Suprapubic skin (tissue), 4 donors: Measurements from ENCODE around the gene GAD2. TPM values are rescaled to one million over a fixed set of nuclear protein-coding genes. Genes with fewer than 3 reads are reported as not detected.

Source experiments
- DNase-seq, 2 donors: peaks; one replicate each; pipeline ENCODE4 v3.0.0-alpha.2; 2019; ENCODE audit warnings: low spot score in 2 of 2
- H3K27ac ChIP-seq: fragments of 200-600 bp; sonication (generic); one replicate; pipeline ENCODE4 v1.5.1; 2019
- H3K27me3 ChIP-seq: fragments of 200-600 bp; sonication (generic); one replicate; pipeline ENCODE4 v1.5.1; 2019
- H3K36me3 ChIP-seq: fragments of 200-600 bp; sonication (generic); one replicate; pipeline ENCODE4 v1.5.1; 2019
- H3K4me1 ChIP-seq: fragments of 200-600 bp; sonication (generic); one replicate; pipeline ENCODE4 v1.5.1; 2019
- H3K4me3 ChIP-seq: fragments of 200-600 bp; sonication (generic); one replicate; pipeline ENCODE4 v1.5.1; 2019; ENCODE audit warnings: mild to moderate bottlenecking
- H3K9me3 ChIP-seq: fragments of 200-600 bp; sonication (generic); one replicate; pipeline ENCODE4 v1.5.1; 2019
- EP300 ChIP-seq: sonication (generic); formaldehyde crosslinking; IDR thresholded peaks from one replicate; pipeline ENCODE4 v1.6.1; 2017; ENCODE audit warnings: antibody characterized with exemption
- POLR2A ChIP-seq, 2 donors: fragments of 450-650 bp; IDR thresholded peaks; one replicate each; pipeline ENCODE4 v1.6.1; 2017; ENCODE audit warnings: antibody characterized with exemption in 2 of 2, mild to moderate bottlenecking in 2 of 2, moderate library complexity in 2 of 2
- POLR2AphosphoS5 ChIP-seq, 3 donors: sonication (generic); formaldehyde crosslinking; IDR thresholded peaks; one replicate each; pipeline ENCODE4 v1.6.1; 2017; ENCODE audit warnings: antibody characterized with exemption in 3 of 3
- WGBS: methylation state at CpG from one replicate; pipeline ENCODE4 v1.1.5; 2018; 5-methylcytosine and 5-hydroxymethylcytosine counted together
- total RNA-seq, 4 donors: library from RNA; depleted of rRNA; stranded (reverse); fragments of >200 nt; gene quantifications; one replicate each; pipeline ENCODE4 v1.1.0, GENCODE V29; 2016
- TF ChIP-seq, protein P1 (sequence below), 2 donors: fragments of 200-600 bp in 1 of 2; fragments of 450-650 bp in 1 of 2; sonication (generic) in 1 of 2; IDR thresholded peaks; one replicate each; pipeline ENCODE4 v1.5.1; 2016 to 2019; ENCODE audit warnings: antibody characterized with exemption in 2 of 2, mild to moderate bottlenecking in 1 of 2, moderate library complexity in 1 of 2

The GAD2 gene
- total RNA-seq, 4 donors from 2014 or later: not detected

DNA sequence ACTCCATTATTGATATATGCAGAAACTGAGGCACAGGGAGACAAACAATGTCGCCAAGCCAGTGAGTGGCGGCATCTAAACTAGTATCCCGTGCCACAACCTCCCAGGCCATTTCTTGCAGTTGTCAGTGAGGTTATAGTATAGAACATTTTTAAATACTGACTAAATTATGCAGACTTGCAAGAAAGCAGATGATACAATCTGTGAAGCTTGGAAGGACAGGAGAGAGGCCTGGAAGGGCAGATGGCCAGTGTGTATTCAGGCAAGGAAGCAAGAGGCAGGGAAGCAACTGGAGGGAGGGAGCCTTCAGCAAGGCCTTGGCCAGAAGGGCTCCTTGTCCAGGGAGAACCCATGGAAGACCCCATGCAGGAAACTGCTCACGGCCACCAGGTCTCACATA, 111.2 kb downstream of the GAD2 start:
- no peaks in the 10 kb centered on the region for H3K4me1 ChIP-seq
- WGBS: 89% methylated on average over 4 of the region's 4 CpGs
- no peaks in the 10 kb centered on the region for H3K27me3 ChIP-seq
- H3K9me3 ChIP-seq: no peaks in the 10 kb centered on the region
- H3K4me3 ChIP-seq: no peak overlapping the region
- no peak for DNase-seq
- TF ChIP-seq EP300 (no peak), POLR2A (IDR thresholded peaks at IDR 0.05) (no peak), POLR2AphosphoS5 (IDR thresholded peaks at IDR 0.05) (no peak)
- TF ChIP-seq, protein P1, sequence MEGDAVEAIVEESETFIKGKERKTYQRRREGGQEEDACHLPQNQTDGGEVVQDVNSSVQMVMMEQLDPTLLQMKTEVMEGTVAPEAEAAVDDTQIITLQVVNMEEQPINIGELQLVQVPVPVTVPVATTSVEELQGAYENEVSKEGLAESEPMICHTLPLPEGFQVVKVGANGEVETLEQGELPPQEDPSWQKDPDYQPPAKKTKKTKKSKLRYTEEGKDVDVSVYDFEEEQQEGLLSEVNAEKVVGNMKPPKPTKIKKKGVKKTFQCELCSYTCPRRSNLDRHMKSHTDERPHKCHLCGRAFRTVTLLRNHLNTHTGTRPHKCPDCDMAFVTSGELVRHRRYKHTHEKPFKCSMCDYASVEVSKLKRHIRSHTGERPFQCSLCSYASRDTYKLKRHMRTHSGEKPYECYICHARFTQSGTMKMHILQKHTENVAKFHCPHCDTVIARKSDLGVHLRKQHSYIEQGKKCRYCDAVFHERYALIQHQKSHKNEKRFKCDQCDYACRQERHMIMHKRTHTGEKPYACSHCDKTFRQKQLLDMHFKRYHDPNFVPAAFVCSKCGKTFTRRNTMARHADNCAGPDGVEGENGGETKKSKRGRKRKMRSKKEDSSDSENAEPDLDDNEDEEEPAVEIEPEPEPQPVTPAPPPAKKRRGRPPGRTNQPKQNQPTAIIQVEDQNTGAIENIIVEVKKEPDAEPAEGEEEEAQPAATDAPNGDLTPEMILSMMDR (IDR thresholded peaks at IDR 0.05): no peak
- H3K36me3 ChIP-seq: no peaks in the 10 kb centered on the region
- no peak overlapping the region for H3K27ac ChIP-seq

- TF ChIP-seq POLR2AphosphoS5 (IDR thresholded peaks at IDR 0.05) (no peak), EP300 (no peak), POLR2A (IDR thresholded peaks at IDR 0.05) (no peak)
- TF ChIP-seq, protein P1 (IDR thresholded peaks at IDR 0.05): no peak
- Histone ChIP-seq H3K4me3 (no peak overlapping the region), H3K27ac (no peak overlapping the region), H3K9me3 (peaks cover 5% of the 10 kb centered on the region), H3K27me3 (no peaks in the 10 kb centered on the region), H3K36me3 (no peaks in the 10 kb centered on the region), H3K4me1 (peaks cover 3% of the 10 kb centered on the region)
- WGBS: 50% methylated on average over 3 of the region's 3 CpGs
- DNase-seq: no peak
Measured at GRCh38 chr10:26331371-26331770, 114.8 kb downstream of the GAD2 start.

GRCh38 chr10:26334232-26334931, 117.8 kb downstream of the GAD2 start:
- Histone ChIP-seq H3K9me3 (peaks cover 5% of the 10 kb centered on the region), H3K36me3 (no peaks in the 10 kb centered on the region), H3K4me3 (no peak overlapping the region), H3K27ac (no peak overlapping the region), H3K4me1 (peaks cover 3% of the 10 kb centered on the region), H3K27me3 (no peaks in the 10 kb centered on the region)
- 85% methylated on average over 4 of the region's 4 CpGs for whole genome bisulfite sequencing
- no peak for DNase-seq
- TF ChIP-seq EP300: no peak
- TF ChIP-seq, protein P1 (IDR thresholded peaks at IDR 0.05): no peak
- TF ChIP-seq POLR2A (IDR thresholded peaks at IDR 0.05): no peak
- TF ChIP-seq POLR2AphosphoS5 (IDR thresholded peaks at IDR 0.05): no peak

GRCh38 chr10:26334932-26335573, 118.5 kb downstream of the GAD2 start:
- 10% methylated on average over 7 of the region's 7 CpGs for WGBS
- H3K36me3 ChIP-seq: no peaks in the 10 kb centered on the region
- no peak overlapping the region for H3K27ac ChIP-seq
- H3K9me3 ChIP-seq: peaks cover 5% of the 10 kb centered on the region
- DNase-seq: peak in 1 of 2 donors; percentile 64
- H3K27me3 ChIP-seq: no peaks in the 10 kb centered on the region
- H3K4me3 ChIP-seq: peak overlapping the region; percentile 21
- TF ChIP-seq, protein P1 (IDR thresholded peaks at IDR 0.05): peak; percentile 37 to 42
- no peak for TF ChIP-seq POLR2A (IDR thresholded peaks at IDR 0.05)
- peaks cover 3% of the 10 kb centered on the region for H3K4me1 ChIP-seq

DNA sequence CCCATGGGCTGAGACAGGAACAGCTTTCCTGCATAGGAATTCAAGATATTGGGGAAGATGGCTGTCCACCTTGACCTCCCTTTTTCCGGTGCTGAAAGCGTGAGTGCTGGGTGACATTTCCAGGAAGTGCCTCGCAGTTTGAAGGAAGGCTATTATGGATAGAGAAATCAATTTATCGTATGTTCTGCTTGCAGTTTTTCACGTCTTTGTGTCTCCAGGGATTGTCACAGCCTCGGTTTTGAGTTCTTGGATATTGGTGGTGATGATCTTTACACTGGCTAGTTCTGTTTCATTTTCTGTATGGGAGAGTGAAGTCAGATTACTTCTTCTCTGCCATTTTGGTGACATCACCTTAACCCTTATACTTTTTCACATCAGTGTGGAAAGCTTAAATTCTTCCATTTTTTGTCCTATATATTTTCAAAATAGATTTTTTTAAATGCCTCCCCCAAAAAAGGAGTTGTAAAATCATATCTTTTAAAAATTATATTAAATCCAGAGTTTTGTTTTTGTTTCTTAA, 119.1 kb downstream of the GAD2 start:
- no peaks in the 10 kb centered on the region for H3K27me3 ChIP-seq
- H3K4me1 ChIP-seq: peaks cover 3% of the 10 kb centered on the region
- WGBS: 54% methylated on average over 6 of the region's 6 CpGs
- DNase-seq: no peak
- H3K36me3 ChIP-seq: no peaks in the 10 kb centered on the region
- peaks cover 5% of the 10 kb centered on the region for H3K9me3 ChIP-seq
- no peak overlapping the region for H3K27ac ChIP-seq
- TF ChIP-seq POLR2AphosphoS5 (IDR thresholded peaks at IDR 0.05) (no peak), POLR2A (IDR thresholded peaks at IDR 0.05) (no peak)
- H3K4me3 ChIP-seq: peak overlapping the region; percentile 21
